Measurements from ENCODE around the gene WAPL. TPM values are rescaled to one million over a fixed set of nuclear protein-coding genes. Genes with fewer than 3 reads are reported as not detected.

The WAPL gene
- total and polyA plus RNA-seq, 10 of the 15 experiments (the other 5 are each of a cell fraction or from before 2014, with no cell fraction given): 15.7 to 45.8 (median 29.0) TPM

- no peak for TF ChIP-seq E4F1 (IDR thresholded peaks at IDR 0.05; ENCODE audit: borderline replicate concordance, partially characterized antibody)
- TF ChIP-seq, protein P1, sequence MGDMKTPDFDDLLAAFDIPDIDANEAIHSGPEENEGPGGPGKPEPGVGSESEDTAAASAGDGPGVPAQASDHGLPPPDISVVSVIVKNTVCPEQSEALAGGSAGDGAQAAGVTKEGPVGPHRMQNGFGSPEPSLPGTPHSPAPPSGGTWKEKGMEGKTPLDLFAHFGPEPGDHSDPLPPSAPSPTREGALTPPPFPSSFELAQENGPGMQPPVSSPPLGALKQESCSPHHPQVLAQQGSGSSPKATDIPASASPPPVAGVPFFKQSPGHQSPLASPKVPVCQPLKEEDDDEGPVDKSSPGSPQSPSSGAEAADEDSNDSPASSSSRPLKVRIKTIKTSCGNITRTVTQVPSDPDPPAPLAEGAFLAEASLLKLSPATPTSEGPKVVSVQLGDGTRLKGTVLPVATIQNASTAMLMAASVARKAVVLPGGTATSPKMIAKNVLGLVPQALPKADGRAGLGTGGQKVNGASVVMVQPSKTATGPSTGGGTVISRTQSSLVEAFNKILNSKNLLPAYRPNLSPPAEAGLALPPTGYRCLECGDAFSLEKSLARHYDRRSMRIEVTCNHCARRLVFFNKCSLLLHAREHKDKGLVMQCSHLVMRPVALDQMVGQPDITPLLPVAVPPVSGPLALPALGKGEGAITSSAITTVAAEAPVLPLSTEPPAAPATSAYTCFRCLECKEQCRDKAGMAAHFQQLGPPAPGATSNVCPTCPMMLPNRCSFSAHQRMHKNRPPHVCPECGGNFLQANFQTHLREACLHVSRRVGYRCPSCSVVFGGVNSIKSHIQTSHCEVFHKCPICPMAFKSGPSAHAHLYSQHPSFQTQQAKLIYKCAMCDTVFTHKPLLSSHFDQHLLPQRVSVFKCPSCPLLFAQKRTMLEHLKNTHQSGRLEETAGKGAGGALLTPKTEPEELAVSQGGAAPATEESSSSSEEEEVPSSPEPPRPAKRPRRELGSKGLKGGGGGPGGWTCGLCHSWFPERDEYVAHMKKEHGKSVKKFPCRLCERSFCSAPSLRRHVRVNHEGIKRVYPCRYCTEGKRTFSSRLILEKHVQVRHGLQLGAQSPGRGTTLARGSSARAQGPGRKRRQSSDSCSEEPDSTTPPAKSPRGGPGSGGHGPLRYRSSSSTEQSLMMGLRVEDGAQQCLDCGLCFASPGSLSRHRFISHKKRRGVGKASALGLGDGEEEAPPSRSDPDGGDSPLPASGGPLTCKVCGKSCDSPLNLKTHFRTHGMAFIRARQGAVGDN (IDR thresholded peaks at IDR 0.05): peak; percentile 57; the same call in 1 of the 2 replicates
- TF ChIP-seq RAD51 (IDR thresholded peaks at IDR 0.05): peak; percentile 96
- TF ChIP-seq ETV6 (conservative IDR thresholded peaks at IDR 0.05 in 1 of 2, IDR thresholded peaks at IDR 0.05 in 1 of 2; ENCODE audit: borderline replicate concordance in 1 of 2, low read depth in 1 of 2): 0 out of 4 replicates have a peak, but pooled peaks of 1 of the 2 experiments have one; percentile 39
- TF ChIP-seq CHD2 (IDR thresholded peaks at IDR 0.05; ENCODE audit: borderline replicate concordance, low read depth, low read length): 0 out of 2 replicates have a peak, but pooled peaks have one; percentile 40
- TF ChIP-seq TBL1XR1 (IDR thresholded peaks at IDR 0.05; ENCODE audit: low read depth, low read length): peak; percentile 87
- peak; percentile 35 to 65; a peak in 2 of 4 replicates for TF ChIP-seq BHLHE40 (IDR thresholded peaks at IDR 0.05; ENCODE audit: borderline replicate concordance in 1 of 2, low read depth in 2 of 2, low read length in 1 of 2)
- peak; percentile 83; the same call in 1 of the 2 replicates for TF ChIP-seq MTA3 (IDR thresholded peaks at IDR 0.05; ENCODE audit: borderline replicate concordance, low read length)
- TF ChIP-seq IKZF1 (conservative IDR thresholded peaks at IDR 0.05): peak; percentile 60
- TF ChIP-seq CHD4 (IDR thresholded peaks at IDR 0.05): no peak
- TF ChIP-seq ZNF384 (IDR thresholded peaks at IDR 0.05; ENCODE audit: borderline replicate concordance, low read depth, low read length): peak; percentile 75; the same call in 1 of the 2 replicates
- peak; percentile 87 for TF ChIP-seq CBFB (IDR thresholded peaks at IDR 0.05; ENCODE audit: low read depth)
- no peak for TF ChIP-seq MXI1 (IDR thresholded peaks at IDR 0.05; ENCODE audit: low read depth, low read length)
- TF ChIP-seq, protein P2, sequence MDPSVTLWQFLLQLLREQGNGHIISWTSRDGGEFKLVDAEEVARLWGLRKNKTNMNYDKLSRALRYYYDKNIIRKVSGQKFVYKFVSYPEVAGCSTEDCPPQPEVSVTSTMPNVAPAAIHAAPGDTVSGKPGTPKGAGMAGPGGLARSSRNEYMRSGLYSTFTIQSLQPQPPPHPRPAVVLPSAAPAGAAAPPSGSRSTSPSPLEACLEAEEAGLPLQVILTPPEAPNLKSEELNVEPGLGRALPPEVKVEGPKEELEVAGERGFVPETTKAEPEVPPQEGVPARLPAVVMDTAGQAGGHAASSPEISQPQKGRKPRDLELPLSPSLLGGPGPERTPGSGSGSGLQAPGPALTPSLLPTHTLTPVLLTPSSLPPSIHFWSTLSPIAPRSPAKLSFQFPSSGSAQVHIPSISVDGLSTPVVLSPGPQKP (IDR thresholded peaks at IDR 0.05; ENCODE audit: low read depth, low read length): peak; percentile 21; the same call in 1 of the 2 replicates
- TF ChIP-seq NRF1 (conservative IDR thresholded peaks at IDR 0.05; ENCODE audit: low read depth, low read length): 0 out of 2 replicates have a peak, but pooled peaks have one; percentile 26
- TF ChIP-seq ASH2L (IDR thresholded peaks at IDR 0.05; ENCODE audit: borderline replicate concordance, low read depth): peak; percentile 93; the same call in 1 of the 2 replicates
- TF ChIP-seq TAF1 (IDR thresholded peaks at IDR 0.05; ENCODE audit: borderline replicate concordance, low read depth, low read length): 0 out of 2 replicates have a peak, but pooled peaks have one; percentile 24
- TF ChIP-seq MEF2B (IDR thresholded peaks at IDR 0.05; ENCODE audit: partially characterized antibody, poor library complexity, severe bottlenecking): peak; percentile 89
- TF ChIP-seq NKRF (conservative IDR thresholded peaks at IDR 0.05): no peak
Measured at GRCh38 chr10:86413046-86413728, 108.4 kb downstream of the WAPL start (continued).
